Naive thymus-derived CD4-positive, alpha-beta T cell (primary cell): ENCODE measurements around the gene TSC22D1. TPM values are rescaled to one million over a fixed set of nuclear protein-coding genes. Genes with fewer than 3 reads are reported as not detected.

Experiments
- ATAC-seq: fragments of 150-1000 bp; cut with Tn5 transposase; 2 replicates; pipeline ENCODE4 v1.10.0; 2021; ENCODE audit warnings: mild to moderate bottlenecking, moderate library complexity
- CTCF ChIA-PET: fragments of 350-600 bp; sonication (Branson Sonifier 250); formaldehyde crosslinking; loops from one replicate; lab custom pipeline; 2021; ENCODE audit warnings: antibody characterized with exemption; lab: Charles Lee
- POLR2A ChIA-PET: fragments of 350-600 bp; sonication (Branson Sonifier 250); formaldehyde crosslinking; loops from one replicate; lab custom pipeline; 2021; ENCODE audit warnings: antibody characterized with exemption, inconsistent platforms; lab: Charles Lee
- DNase-seq, 9 donors: peaks; one replicate each; pipeline versions ENCODE4 v3.0.0 to v3.0.0-alpha.2; 2020 to 2022; ENCODE audit warnings: mixed read lengths in 1 of 9
- H3K27ac ChIP-seq: one replicate; pipeline ENCODE4 v1.7.0; 2013; ENCODE audit warnings: mild to moderate bottlenecking, low read depth, low read length, moderate library complexity
- H3K27me3 ChIP-seq, 2 donors: one replicate each; pipeline ENCODE4 v1.7.0; 2013; ENCODE audit warnings: low read length in 2 of 2, mild to moderate bottlenecking in 2 of 2, moderate library complexity in 2 of 2; ENCODE audit not compliant: control insufficient read depth in 2 of 2, insufficient read depth in 2 of 2
- H3K36me3 ChIP-seq, 3 experiments: 1 replicate in 2 of 3; 2 replicates in 1 of 3; pipeline ENCODE4 v1.7.0; 2013; ENCODE audit warnings: low read length in 3 of 3, mild to moderate bottlenecking in 3 of 3, moderate library complexity in 1 of 3; ENCODE audit not compliant: insufficient read depth in 3 of 3, control insufficient read depth in 2 of 3
- H3K4me1 ChIP-seq, 2 donors: one replicate each; pipeline ENCODE4 v1.7.0; 2013; ENCODE audit warnings: low read length in 2 of 2, mild to moderate bottlenecking in 2 of 2, moderate library complexity in 1 of 2; ENCODE audit not compliant: control insufficient read depth in 2 of 2, insufficient read depth in 2 of 2
- H3K4me3 ChIP-seq: 2 replicates; pipeline ENCODE4 v1.7.0; 2013; ENCODE audit warnings: mild to moderate bottlenecking, low read length
- H3K9me3 ChIP-seq, 3 experiments: 1 replicate in 2 of 3; 2 replicates in 1 of 3; pipeline ENCODE4 v1.7.0; 2013; ENCODE audit warnings: low read length in 3 of 3; ENCODE audit not compliant: control insufficient read depth in 2 of 3
- H3K27ac Mint-ChIP-seq, 9 donors: one replicate each; pipeline ENCODE4 v1.8.0; 2020 to 2022; ENCODE audit warnings: mixed read lengths in 9 of 9, mild to moderate bottlenecking in 8 of 9, moderate library complexity in 5 of 9, inconsistent platforms in 2 of 9
- H3K27me3 Mint-ChIP-seq, 5 donors: one replicate each; pipeline ENCODE4 v1.8.0; 2021 to 2022; ENCODE audit warnings: mixed read lengths in 5 of 5, mild to moderate bottlenecking in 1 of 5
- H3K36me3 Mint-ChIP-seq, 5 donors: one replicate each; pipeline ENCODE4 v1.8.0; 2020 to 2022; ENCODE audit warnings: mixed read lengths in 5 of 5, mild to moderate bottlenecking in 3 of 5, inconsistent platforms in 1 of 5
- H3K4me1 Mint-ChIP-seq, 7 donors: one replicate each; pipeline ENCODE4 v1.8.0; 2020 to 2022; ENCODE audit warnings: mixed read lengths in 7 of 7, mild to moderate bottlenecking in 3 of 7, inconsistent platforms in 1 of 7
- H3K4me3 Mint-ChIP-seq, 10 donors: one replicate each; pipeline ENCODE4 v1.8.0; 2020 to 2022; ENCODE audit warnings: mild to moderate bottlenecking in 10 of 10, mixed read lengths in 10 of 10, moderate library complexity in 6 of 10, inconsistent platforms in 2 of 10
- H3K9me3 Mint-ChIP-seq, 11 donors: one replicate each; pipeline ENCODE4 v1.8.0; 2020 to 2022; ENCODE audit warnings: mixed read lengths in 11 of 11, mild to moderate bottlenecking in 4 of 11, inconsistent platforms in 1 of 11, moderate library complexity in 1 of 11
- intact Hi-C, 2 donors: fragments of 100-400 bp; cut with micrococcal nuclease; formaldehyde crosslinking; loops; one replicate each; pipeline ENCODE4 v1.15.1; 2023
- polyA plus RNA-seq, 2 donors: library from polyadenylated mRNA; unstranded; fragments of 300-500 nt; fragmentation: Illumina TruSeq; gene quantifications; one replicate each; pipeline ENCODE4 v1.2.3, GENCODE V29; 2021
- total RNA-seq, 6 experiments: library from RNA in 5 of 6; stranded (reverse) in 5 of 6; gene quantifications; 1 replicate in 5 of 6; 2 replicates in 1 of 6; pipeline ENCODE4 v1.2.3 and lab custom pipeline; 2021 to 2026

TSC22D1 gene
- total and polyA plus RNA-seq, 7 experiments from 2014 or later, result 5.7 to 38.7 (median 29.5) TPM

DNA sequence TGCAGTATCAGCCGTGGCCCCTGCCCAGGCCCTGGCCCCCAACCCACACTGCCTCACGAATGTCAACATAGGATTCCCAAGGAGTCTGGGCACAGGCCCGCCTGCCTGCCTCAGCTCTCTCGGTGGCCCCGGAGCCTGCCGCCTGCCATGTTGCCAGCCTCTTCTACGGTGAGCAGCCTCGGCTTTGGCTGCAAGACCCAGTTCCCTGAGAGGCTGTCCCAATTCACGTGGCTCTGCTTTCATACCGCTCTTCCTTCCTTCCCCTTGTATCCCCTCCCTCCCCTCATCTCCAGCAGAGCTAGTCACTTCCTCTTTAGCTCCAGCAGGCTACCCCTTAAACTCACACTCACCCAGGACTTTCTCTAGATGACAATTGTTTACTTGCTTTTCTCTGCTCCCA lies 159.8 kb downstream of the TSC22D1 start:
- Histone ChIP-seq H3K9me3 (no peaks in the 10 kb centered on the region), H3K27ac (no peak overlapping the region), H3K27me3 (no peaks in the 10 kb centered on the region), H3K36me3 (no peaks in the 10 kb centered on the region), H3K4me1 (no peaks in the 10 kb centered on the region), H3K4me3 (no peak overlapping the region)
- H3K9me3 Mint-ChIP-seq, result no peaks in the 10 kb centered on the region
- H3K27ac Mint-ChIP-seq, result no peak overlapping the region
- H3K36me3 Mint-ChIP-seq, result peaks cover 0 to 3% (median 0%) of the 10 kb centered on the region in 5 donors
- H3K4me1 Mint-ChIP-seq, result peaks cover 0 to 11% (median 4%) of the 10 kb centered on the region in 7 donors
- ATAC-seq (peak; percentile 61), DNase-seq (no peak)
- ChIA-PET CTCF (no interaction called here), POLR2A (no interaction called here)
- peaks cover 0 to 10% (median 3%) of the 10 kb centered on the region in 5 donors for H3K27me3 Mint-ChIP-seq
- intact Hi-C loops, result no loop called here
- no peak overlapping the region for H3K4me3 Mint-ChIP-seq

DNA sequence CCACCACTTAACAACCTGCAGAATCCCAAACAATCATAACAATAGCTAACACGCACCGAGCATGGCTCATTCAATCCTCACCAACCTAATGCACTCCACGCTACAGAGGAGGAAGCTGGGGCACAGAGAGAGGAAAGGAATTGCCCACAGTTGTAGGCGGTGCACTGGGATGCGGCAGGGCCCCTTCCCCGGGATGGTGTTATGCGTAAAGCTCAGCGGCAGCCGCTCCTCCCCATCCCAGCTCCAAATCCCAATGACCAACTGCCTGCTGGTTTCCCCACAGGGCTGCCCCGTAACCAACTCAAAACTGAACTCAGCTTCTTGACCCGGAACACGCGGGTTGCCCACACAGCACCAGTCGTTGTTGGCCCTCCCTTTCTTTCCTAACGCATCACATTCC lies 160.3 kb downstream of the TSC22D1 start:
- POLR2A ChIA-PET, result no interaction called here
- CTCF ChIA-PET, result no interaction called here
- H3K27me3 Mint-ChIP-seq, result peaks cover 0 to 10% (median 3%) of the 10 kb centered on the region in 5 donors
- H3K4me3 Mint-ChIP-seq, result peak overlapping the region in 1 of 10 donors; percentile 49
- H3K36me3 Mint-ChIP-seq, result peaks cover 0 to 3% (median 0%) of the 10 kb centered on the region in 5 donors
- Histone ChIP-seq H3K27me3 (no peaks in the 10 kb centered on the region), H3K36me3 (no peaks in the 10 kb centered on the region), H3K4me3 (no peak overlapping the region), H3K4me1 (no peaks in the 10 kb centered on the region), H3K9me3 (no peaks in the 10 kb centered on the region), H3K27ac (no peak overlapping the region)
- no peak overlapping the region for H3K27ac Mint-ChIP-seq
- H3K4me1 Mint-ChIP-seq, result peaks cover 0 to 11% (median 4%) of the 10 kb centered on the region in 7 donors
- H3K9me3 Mint-ChIP-seq, result no peaks in the 10 kb centered on the region
- intact Hi-C loops, result no loop called here
- DNase-seq (no peak), ATAC-seq (no peak)

GRCh38 chr13:44414716-44415115 lies 161.4 kb downstream of the TSC22D1 start:
- ChIA-PET CTCF (no interaction called here), POLR2A (no interaction called here)
- peaks cover 0 to 10% (median 3%) of the 10 kb centered on the region in 5 donors for H3K27me3 Mint-ChIP-seq
- Histone ChIP-seq H3K4me3 (no peak overlapping the region), H3K36me3 (no peaks in the 10 kb centered on the region), H3K9me3 (no peaks in the 10 kb centered on the region), H3K27me3 (no peaks in the 10 kb centered on the region), H3K4me1 (no peaks in the 10 kb centered on the region), H3K27ac (no peak overlapping the region)
- H3K36me3 Mint-ChIP-seq, result peaks cover 0 to 3% (median 0%) of the 10 kb centered on the region in 5 donors
- intact Hi-C loops, result no loop called here
- peak overlapping the region in 1 of 10 donors; percentile 77 for H3K4me3 Mint-ChIP-seq
- no peak overlapping the region for H3K27ac Mint-ChIP-seq
- DNase-seq, result no peak
- no peak for ATAC-seq
- H3K9me3 Mint-ChIP-seq, result no peaks in the 10 kb centered on the region
- H3K4me1 Mint-ChIP-seq, result peaks cover 0 to 11% (median 4%) of the 10 kb centered on the region in 7 donors

GRCh38 chr13:44413095-44413494 lies 163.0 kb downstream of the TSC22D1 start:
- ATAC-seq (no peak), DNase-seq (no peak)
- peaks cover 0 to 3% (median 0%) of the 10 kb centered on the region in 5 donors for H3K36me3 Mint-ChIP-seq
- Histone ChIP-seq H3K4me1 (no peaks in the 10 kb centered on the region), H3K36me3 (no peaks in the 10 kb centered on the region), H3K27me3 (no peaks in the 10 kb centered on the region), H3K27ac (no peak overlapping the region), H3K4me3 (no peak overlapping the region), H3K9me3 (no peaks in the 10 kb centered on the region)
- intact Hi-C loops, result no loop called here
- POLR2A ChIA-PET, result no interaction called here
- peak overlapping the region in 2 of 9 donors; percentile 23 to 55 for H3K27ac Mint-ChIP-seq
- CTCF ChIA-PET, result no interaction called here
- H3K9me3 Mint-ChIP-seq, result no peaks in the 10 kb centered on the region
- no peak overlapping the region for H3K4me3 Mint-ChIP-seq
- peaks cover 0 to 11% (median 4%) of the 10 kb centered on the region in 7 donors for H3K4me1 Mint-ChIP-seq
- H3K27me3 Mint-ChIP-seq, result peaks cover 3 to 10% (median 5%) of the 10 kb centered on the region in 5 donors

- CTCF ChIA-PET, result no interaction called here
- Mint-ChIP-seq H3K36me3 (peaks cover 0 to 3% (median 0%) of the 10 kb centered on the region in 5 donors), H3K4me1 (peaks cover 0 to 11% (median 4%) of the 10 kb centered on the region in 7 donors), H3K27ac (peak overlapping the region in 4 of 9 donors; percentile 19 to 63 (median 46)), H3K9me3 (no peaks in the 10 kb centered on the region), H3K4me3 (no peak overlapping the region), H3K27me3 (peaks cover 3 to 10% (median 5%) of the 10 kb centered on the region in 5 donors)
- Histone ChIP-seq H3K9me3 (no peaks in the 10 kb centered on the region), H3K4me3 (no peak overlapping the region), H3K4me1 (no peaks in the 10 kb centered on the region), H3K27me3 (no peaks in the 10 kb centered on the region), H3K27ac (no peak overlapping the region), H3K36me3 (no peaks in the 10 kb centered on the region)
- ATAC-seq (no peak), DNase-seq (no peak)
- intact Hi-C loops, result no loop called here
- POLR2A ChIA-PET, result no interaction called here
These were observed 163.7 kb downstream of the TSC22D1 start for GRCh38 chr13:44412346-44412935.

DNA sequence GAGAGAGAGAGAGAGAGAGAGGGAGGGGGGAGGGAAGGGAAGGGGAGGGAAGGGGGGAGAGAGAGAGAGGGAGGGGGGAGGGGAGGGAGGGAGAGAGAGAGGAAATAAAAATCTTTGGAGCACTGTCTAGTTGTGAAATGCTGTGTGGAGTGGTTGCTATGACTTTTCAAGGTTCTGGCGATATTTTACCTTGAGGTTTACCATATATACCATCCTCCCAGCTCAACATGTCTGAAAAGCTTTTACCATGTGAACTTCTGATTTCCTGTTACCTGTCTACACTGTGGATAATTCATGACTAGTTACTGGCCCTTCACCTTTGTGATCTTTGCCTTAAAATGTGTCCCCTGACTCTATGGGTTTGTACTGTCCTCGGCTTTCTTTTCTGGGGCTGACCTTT lies 164.3 kb downstream of the TSC22D1 start:
- DNase-seq (no peak), ATAC-seq (no peak)
- no peaks in the 10 kb centered on the region for H3K9me3 ChIP-seq
- H3K27ac Mint-ChIP-seq, result peak overlapping the region in 2 of 9 donors; percentile 33 to 36
- no peak overlapping the region for H3K4me3 Mint-ChIP-seq
- no peak overlapping the region for H3K4me3 ChIP-seq
- POLR2A ChIA-PET, result no interaction called here
- H3K36me3 Mint-ChIP-seq, result peaks cover 0 to 3% (median 0%) of the 10 kb centered on the region in 5 donors
- no peaks in the 10 kb centered on the region for H3K9me3 Mint-ChIP-seq
- CTCF ChIA-PET, result no interaction called here
- no peaks in the 10 kb centered on the region for H3K27me3 ChIP-seq
- no peak overlapping the region for H3K27ac ChIP-seq
- H3K4me1 ChIP-seq, result no peaks in the 10 kb centered on the region
- no peaks in the 10 kb centered on the region for H3K36me3 ChIP-seq
- peaks cover 3 to 9% (median 5%) of the 10 kb centered on the region in 5 donors for H3K27me3 Mint-ChIP-seq
- intact Hi-C loops, result no loop called here
- H3K4me1 Mint-ChIP-seq, result peaks cover 0 to 11% (median 4%) of the 10 kb centered on the region in 7 donors

GRCh38 chr13:44410328-44410859 lies 165.7 kb downstream of the TSC22D1 start:
- Histone ChIP-seq H3K4me1 (no peaks in the 10 kb centered on the region), H3K4me3 (no peak overlapping the region), H3K9me3 (no peaks in the 10 kb centered on the region), H3K27me3 (no peaks in the 10 kb centered on the region), H3K36me3 (no peaks in the 10 kb centered on the region), H3K27ac (no peak overlapping the region)
- H3K4me1 Mint-ChIP-seq, result peaks cover 0 to 11% (median 4%) of the 10 kb centered on the region in 7 donors
- no peaks in the 10 kb centered on the region for H3K36me3 Mint-ChIP-seq
- POLR2A ChIA-PET, result no interaction called here
- no peaks in the 10 kb centered on the region for H3K9me3 Mint-ChIP-seq
- ATAC-seq (no peak), DNase-seq (no peak)
- intact Hi-C loops, result no loop called here
- CTCF ChIA-PET, result no interaction called here
- no peak overlapping the region for H3K4me3 Mint-ChIP-seq
- peaks cover 2 to 14% (median 11%) of the 10 kb centered on the region in 5 donors for H3K27me3 Mint-ChIP-seq
- peak overlapping the region in 2 of 9 donors; percentile 39 to 43 for H3K27ac Mint-ChIP-seq
